KMS-11 (cell line): ENCODE results near the gene SSBP3.
"Not testable (repeated sequence)": the region's sequence is repeated elsewhere in the genome, so short reads cannot be mapped to it uniquely, and the experiment has no call there.

Experiments
- H2AFZ ChIP-seq: fragments of 200-600 bp; sonication (generic); 2 replicates; pipeline ENCODE4 v1.6.1; 2016; ENCODE audit warnings: antibody characterized with exemption, mixed run types, low read depth
- H3K27ac ChIP-seq: fragments of 200-600 bp; sonication (generic); 2 replicates; pipeline ENCODE4 v1.6.1; 2016; ENCODE audit warnings: mild to moderate bottlenecking, mixed run types
- H3K27me3 ChIP-seq: fragments of 200-600 bp; sonication (generic); 2 replicates; pipeline ENCODE4 v1.6.1; 2017; ENCODE audit warnings: mild to moderate bottlenecking, low read depth, mixed run types, moderate library complexity; ENCODE audit not compliant: insufficient read depth
- H3K36me3 ChIP-seq: fragments of 200-600 bp; sonication (generic); 2 replicates; pipeline ENCODE4 v1.6.1; 2017; ENCODE audit warnings: mild to moderate bottlenecking, mixed run types; ENCODE audit not compliant: insufficient read depth
- H3K4me1 ChIP-seq: fragments of 200-600 bp; sonication (generic); 2 replicates; pipeline ENCODE4 v1.6.1; 2016; ENCODE audit warnings: mild to moderate bottlenecking, low read depth, mixed run types; ENCODE audit not compliant: poor library complexity, severe bottlenecking
- H3K4me2 ChIP-seq: fragments of 200-600 bp; sonication (generic); 2 replicates; pipeline ENCODE4 v1.7.0; 2016; ENCODE audit warnings: mild to moderate bottlenecking, mixed run types
- H3K4me3 ChIP-seq: fragments of 200-600 bp; sonication (generic); IDR thresholded peaks from 2 replicates; pipeline ENCODE4 v1.6.1; 2017; ENCODE audit warnings: low read depth, low read length, mixed read lengths; ENCODE audit not compliant: insufficient read depth
- H3K79me2 ChIP-seq: fragments of 200-600 bp; sonication (generic); 2 replicates; pipeline ENCODE4 v1.6.1; 2016; ENCODE audit warnings: low read depth, mixed run types; ENCODE audit not compliant: insufficient read depth
- H3K9ac ChIP-seq: fragments of 200-600 bp; sonication (generic); 2 replicates; pipeline ENCODE4 v1.6.1; 2016; ENCODE audit warnings: mild to moderate bottlenecking, mixed run types
- H4K20me1 ChIP-seq: fragments of 200-600 bp; sonication (generic); 2 replicates; pipeline ENCODE4 v1.6.1; 2016; ENCODE audit warnings: mild to moderate bottlenecking, mixed run types; ENCODE audit not compliant: insufficient read depth
- TF ChIP-seq, protein P1 (sequence below): fragments of 200-600 bp; sonication (generic); conservative IDR thresholded peaks from 2 replicates; pipeline ENCODE4 v1.6.1; 2017; ENCODE audit warnings: low read depth, mild to moderate bottlenecking, antibody characterized with exemption, low read length, moderate library complexity, mixed read lengths

Gene SSBP3

DNA sequence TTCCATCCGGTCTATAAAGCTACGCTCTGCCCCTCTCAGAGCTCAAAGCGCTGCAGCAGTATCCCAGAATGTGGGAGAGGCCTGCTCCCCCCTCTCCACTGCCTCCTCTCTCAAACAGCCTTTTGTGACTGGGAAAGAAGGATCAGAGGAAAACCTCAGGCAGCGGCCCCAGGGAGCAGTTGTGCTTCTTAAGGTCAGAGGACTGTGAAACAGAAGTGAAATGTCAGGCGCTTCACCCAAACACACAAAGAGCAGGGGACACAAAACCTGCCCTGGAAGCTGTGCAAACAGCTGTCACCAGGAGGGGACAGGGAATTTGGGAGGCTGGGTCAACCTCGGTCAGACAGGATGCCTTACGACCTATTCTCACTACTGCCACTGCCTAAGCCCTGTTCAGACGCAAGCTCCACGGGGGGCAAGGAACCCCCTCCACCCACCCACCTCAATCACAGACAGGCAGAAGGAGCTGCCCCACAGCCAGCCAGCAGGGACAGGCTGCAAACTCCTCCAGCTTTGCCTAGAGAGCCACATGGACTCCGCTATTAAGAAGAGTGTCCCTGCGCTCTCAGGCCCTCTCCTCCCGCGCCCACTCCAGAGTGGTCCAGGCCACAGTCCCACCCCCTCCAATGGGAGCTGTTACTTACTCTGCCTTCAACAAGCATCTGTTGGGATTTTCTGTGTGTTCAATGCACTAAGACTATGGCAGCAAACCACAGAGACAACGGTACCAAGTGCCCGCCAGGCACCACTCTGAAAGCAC, 14.6 kb downstream of the SSBP3 start:
- Histone ChIP-seq H3K27ac (no peak overlapping the region), H2AFZ (no peak overlapping the region), H4K20me1 (no peaks in the 10 kb centered on the region), H3K4me1 (no peaks in the 10 kb centered on the region), H3K4me3 (no peak overlapping the region), H3K9ac (no peak overlapping the region), H3K79me2 (peaks cover 8% of the 10 kb centered on the region; the same call in 1 of the 2 replicates), H3K4me2 (no peak overlapping the region), H3K27me3 (no peaks in the 10 kb centered on the region), H3K36me3 (no peaks in the 10 kb centered on the region)
- TF ChIP-seq, protein P1, sequence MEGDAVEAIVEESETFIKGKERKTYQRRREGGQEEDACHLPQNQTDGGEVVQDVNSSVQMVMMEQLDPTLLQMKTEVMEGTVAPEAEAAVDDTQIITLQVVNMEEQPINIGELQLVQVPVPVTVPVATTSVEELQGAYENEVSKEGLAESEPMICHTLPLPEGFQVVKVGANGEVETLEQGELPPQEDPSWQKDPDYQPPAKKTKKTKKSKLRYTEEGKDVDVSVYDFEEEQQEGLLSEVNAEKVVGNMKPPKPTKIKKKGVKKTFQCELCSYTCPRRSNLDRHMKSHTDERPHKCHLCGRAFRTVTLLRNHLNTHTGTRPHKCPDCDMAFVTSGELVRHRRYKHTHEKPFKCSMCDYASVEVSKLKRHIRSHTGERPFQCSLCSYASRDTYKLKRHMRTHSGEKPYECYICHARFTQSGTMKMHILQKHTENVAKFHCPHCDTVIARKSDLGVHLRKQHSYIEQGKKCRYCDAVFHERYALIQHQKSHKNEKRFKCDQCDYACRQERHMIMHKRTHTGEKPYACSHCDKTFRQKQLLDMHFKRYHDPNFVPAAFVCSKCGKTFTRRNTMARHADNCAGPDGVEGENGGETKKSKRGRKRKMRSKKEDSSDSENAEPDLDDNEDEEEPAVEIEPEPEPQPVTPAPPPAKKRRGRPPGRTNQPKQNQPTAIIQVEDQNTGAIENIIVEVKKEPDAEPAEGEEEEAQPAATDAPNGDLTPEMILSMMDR = no peak

DNA sequence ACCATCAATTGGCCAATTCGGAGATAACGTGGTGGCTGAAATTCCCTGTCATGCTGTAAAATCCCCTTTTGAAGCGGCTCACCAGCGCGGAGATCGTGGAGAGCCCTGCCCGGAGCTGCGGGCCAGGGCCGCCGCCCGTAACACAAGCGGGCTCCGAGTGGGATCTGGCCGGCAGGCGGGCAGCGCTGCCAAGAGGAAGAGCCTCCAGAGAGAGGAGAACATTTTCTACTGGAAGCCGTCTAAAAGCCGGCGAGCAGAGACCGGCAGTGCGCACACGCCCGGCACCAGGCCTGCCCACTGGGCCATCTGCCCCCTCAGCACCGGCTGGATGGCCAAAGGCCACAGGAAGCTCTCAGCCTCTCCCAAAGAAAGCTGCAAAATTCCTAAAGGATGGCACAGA, 15.5 kb downstream of the SSBP3 start:
- Histone ChIP-seq H3K4me2 (no peak overlapping the region), H3K4me1 (no peaks in the 10 kb centered on the region), H2AFZ (no peak overlapping the region), H3K27me3 (no peaks in the 10 kb centered on the region), H3K36me3 (no peaks in the 10 kb centered on the region), H3K9ac (no peak overlapping the region), H3K4me3 (no peak overlapping the region), H3K27ac (no peak overlapping the region), H3K79me2 (peaks cover 6% of the 10 kb centered on the region; the same call in 1 of the 2 replicates), H4K20me1 (no peaks in the 10 kb centered on the region)
- TF ChIP-seq, protein P1 = no peak

DNA sequence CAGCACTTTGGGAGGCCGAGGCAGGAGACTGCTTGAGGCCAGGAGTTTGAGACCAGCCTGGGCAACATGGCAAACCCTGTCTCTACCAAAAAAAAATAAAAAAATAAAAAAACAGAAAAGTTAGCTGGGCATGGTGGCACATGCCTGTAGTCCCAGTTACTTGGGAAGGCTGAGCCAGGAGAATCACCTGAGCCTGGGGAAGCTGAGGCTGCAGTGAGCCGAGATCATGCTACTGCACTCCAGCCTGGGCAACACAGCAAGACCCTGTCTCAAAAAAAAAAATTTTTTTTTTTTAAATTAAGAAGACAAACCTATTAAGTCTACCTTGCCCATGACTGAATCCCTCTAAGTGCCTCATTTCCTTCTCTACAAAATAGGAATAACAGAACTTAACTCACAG, 16.6 kb downstream of the SSBP3 start:
- H4K20me1 ChIP-seq = not testable (repeated sequence)

DNA sequence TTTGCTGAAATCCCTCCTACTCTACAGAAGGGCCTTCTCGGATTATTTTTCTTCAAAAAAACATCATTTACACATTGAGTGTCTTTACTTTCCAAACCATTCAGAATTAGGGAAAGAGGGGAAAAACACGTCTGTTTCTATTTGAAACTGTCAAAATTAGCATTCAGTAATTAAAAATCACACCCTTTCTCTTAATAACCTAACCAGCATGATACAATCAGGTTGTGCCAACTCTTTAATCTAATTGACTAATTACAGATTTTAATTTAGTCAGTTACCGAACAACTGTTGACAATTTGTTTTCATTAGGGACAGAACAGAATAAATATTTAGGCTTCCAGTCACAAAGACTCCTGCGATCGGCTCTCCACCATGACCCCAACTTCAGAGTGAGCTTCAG, 18.8 kb downstream of the SSBP3 start:
- peaks cover 3% of the 10 kb centered on the region; the same call in 1 of the 2 replicates for H3K79me2 ChIP-seq
- TF ChIP-seq, protein P1 = no peak
- no peaks in the 10 kb centered on the region for H3K36me3 ChIP-seq
- H3K4me1 ChIP-seq = no peaks in the 10 kb centered on the region
- no peak overlapping the region for H3K4me2 ChIP-seq
- no peaks in the 10 kb centered on the region for H4K20me1 ChIP-seq
- H3K9ac ChIP-seq = no peak overlapping the region
- H2AFZ ChIP-seq = no peak overlapping the region
- H3K27ac ChIP-seq = no peak overlapping the region
- H3K4me3 ChIP-seq = no peak overlapping the region
- H3K27me3 ChIP-seq = no peaks in the 10 kb centered on the region

More for the DNA sequence above, 16.6 kb downstream of the SSBP3 start:
- H3K4me2 ChIP-seq, H3K27ac ChIP-seq, H3K9ac ChIP-seq, H3K4me3 ChIP-seq, H3K27me3 ChIP-seq, H2AFZ ChIP-seq, H3K36me3 ChIP-seq, H3K4me1 ChIP-seq, H3K79me2 ChIP-seq: not testable (repeated sequence)

DNA sequence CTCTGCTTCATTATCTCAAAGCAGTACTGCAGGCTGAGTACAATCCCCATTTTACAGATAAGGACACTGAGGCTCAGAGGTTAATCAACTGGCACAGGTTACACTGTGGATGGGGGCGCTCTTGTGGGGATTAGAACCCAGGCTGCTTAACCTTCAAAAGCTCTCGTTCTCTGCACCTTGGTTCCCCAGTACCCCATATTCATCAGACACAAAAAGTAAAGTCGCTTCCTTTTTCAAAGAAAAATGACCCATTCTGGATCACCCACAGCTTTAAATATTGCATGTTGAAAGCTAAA, 20.5 kb downstream of the SSBP3 start:
- peaks cover 10% of the 10 kb centered on the region for H3K4me1 ChIP-seq
- no peaks in the 10 kb centered on the region for H3K27me3 ChIP-seq
- H3K4me3 ChIP-seq = no peak overlapping the region
- H3K9ac ChIP-seq = no peak overlapping the region
- no peaks in the 10 kb centered on the region for H3K36me3 ChIP-seq
- no peaks in the 10 kb centered on the region for H4K20me1 ChIP-seq
- TF ChIP-seq, protein P1 = no peak
- H2AFZ ChIP-seq = no peak overlapping the region
- H3K4me2 ChIP-seq = no peak overlapping the region
- peaks cover 6% of the 10 kb centered on the region; the same call in 1 of the 2 replicates for H3K79me2 ChIP-seq
- H3K27ac ChIP-seq = no peak overlapping the region
